ENCODE results near the gene CEP57L1. TPM values are rescaled to one million over a fixed set of nuclear protein-coding genes. Genes with fewer than 3 reads are reported as not detected.

Gene CEP57L1
- total and polyA plus RNA-seq, 10 of the 15 experiments (the other 5 are each of a cell fraction or from before 2014, with no cell fraction given): 12.7 to 30.5 (median 21.9) TPM

DNA sequence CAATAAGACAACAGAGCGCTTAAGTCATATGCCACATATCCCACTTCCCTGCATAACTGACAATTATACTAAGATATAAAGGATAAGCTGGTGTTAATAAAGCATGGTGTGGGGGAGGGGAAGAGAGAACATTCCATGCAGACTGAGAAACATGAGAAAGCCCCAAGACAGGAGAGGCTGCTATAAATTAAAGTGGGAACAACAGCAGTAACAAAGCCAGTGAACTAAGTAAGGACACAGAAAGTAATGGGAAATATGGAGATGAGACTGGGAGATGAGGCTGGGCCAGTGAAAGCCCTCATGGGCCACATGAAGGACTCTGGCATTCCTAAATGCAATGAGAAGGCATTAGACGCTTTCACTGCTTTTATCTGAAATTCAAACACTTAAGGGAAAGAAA lies 42.0 kb upstream of the CEP57L1 start:
- ChIA-PET SMC1A (ENCODE audit: uncharacterized antibody, unreplicated experiment) (interaction anchor here (1.4 to 2.0 kb wide), 2 partner anchors 14 to 17 kb away, joined by 4 read pairs; no protein-coding TSS in a partner anchor), POLR2A (no interaction called here), CTCF (interaction anchor here (1.2 kb wide), 1 partner anchor 26 kb away, joined by 3 read pairs; no protein-coding TSS in a partner anchor), RAD21 (ENCODE audit: unreplicated experiment) (no interaction called here)
- H4K20me1 ChIP-seq (ENCODE audit: control insufficient read depth, insufficient read depth): no peaks in the 10 kb centered on the region
- no peaks in the 10 kb centered on the region; a peak in 1 of 4 replicates for H3K27me3 ChIP-seq (replicated peaks in 1 of 2; ENCODE audit: control insufficient read depth in 2 of 2, insufficient read depth in 2 of 2, low read length in 1 of 2)
- no peak for DNase-seq (ENCODE audit: low read depth, low spot score)
- no peak overlapping the region for H3K4me3 ChIP-seq
- no peaks in the 10 kb centered on the region for H3K9me3 ChIP-seq (replicated peaks; ENCODE audit: control insufficient read depth, insufficient read depth, low read length)
- no TSS peak for BruUV-seq (replicated peaks)
- intact Hi-C loops (cut with micrococcal nuclease; ENCODE audit: unreplicated experiment): no loop called here
- no peak overlapping the region for H2AFZ ChIP-seq (ENCODE audit: control insufficient read depth, low read depth, low read length)
- no peak overlapping the region for H3K4me2 ChIP-seq (ENCODE audit: control insufficient read depth, insufficient read depth)
- no peak for FAIRE-seq
- no peaks in the 10 kb centered on the region for H3K36me3 ChIP-seq (ENCODE audit: control insufficient read depth in 2 of 2, insufficient read depth in 2 of 2, low read length in 1 of 2)
- TF ChIP-seq MYC (IDR thresholded peaks at IDR 0.05; ENCODE audit: insufficient read depth, insufficient read length, insufficient replicate concordance, low read length, severe bottlenecking): no peak
- H3K4me1 ChIP-seq (ENCODE audit: control insufficient read depth, insufficient read depth, low read length): peaks cover 14% of the 10 kb centered on the region
- H3K27ac ChIP-seq (ENCODE audit: control insufficient read depth, insufficient read depth): no peak overlapping the region
- no peak for ATAC-seq
- 81% methylated on average over 2 of the region's 2 CpGs for WGBS (ENCODE audit: insufficient coverage, insufficient replicate concordance, low lambda C conversion rate, missing lambda C conversion rate)
- in situ Hi-C loops (cut with MboI): no loop called here
- no peak overlapping the region for H3K9ac ChIP-seq (ENCODE audit: control insufficient read depth, insufficient read depth, low read length)
- no peaks in the 10 kb centered on the region for H3K79me2 ChIP-seq (ENCODE audit: control insufficient read depth, insufficient read depth, low read length)

DNA sequence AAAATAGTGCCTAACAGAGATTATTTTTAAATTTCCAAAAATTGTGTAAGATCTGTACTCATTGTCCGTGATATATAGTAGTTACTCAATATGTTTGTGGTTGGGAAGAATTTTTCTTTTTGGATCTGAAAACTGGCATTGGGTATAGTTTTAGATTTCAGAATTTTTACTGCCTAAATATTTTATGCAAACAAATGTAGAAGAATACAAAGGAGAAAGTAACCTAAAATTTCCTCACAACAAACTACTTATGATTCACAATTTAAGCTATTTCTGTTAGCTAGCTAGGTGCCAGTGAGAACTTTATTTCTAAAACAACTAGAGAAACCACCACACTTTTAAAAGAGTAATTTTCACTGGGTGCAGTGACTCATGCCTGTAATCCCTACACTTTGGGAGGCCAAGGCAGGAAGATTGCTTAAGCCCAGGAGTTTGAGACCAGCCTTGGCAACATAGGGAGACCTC lies 39.5 kb upstream of the CEP57L1 start:
- intact Hi-C loops (cut with micrococcal nuclease; ENCODE audit: unreplicated experiment): no loop called here
- TF ChIP-seq TAF1 (IDR thresholded peaks at IDR 0.05; ENCODE audit: borderline replicate concordance, low read depth, low read length) (no peak), FOXM1 (IDR thresholded peaks at IDR 0.05; ENCODE audit: low read depth, low read length) (no peak), BRCA1 (IDR thresholded peaks at IDR 0.05; ENCODE audit: low read depth, low read length) (no peak), ZNF207 (IDR thresholded peaks at IDR 0.05; ENCODE audit: borderline replicate concordance) (no peak), NFXL1 (IDR thresholded peaks at IDR 0.05; ENCODE audit: borderline replicate concordance) (no peak), POU2F2 (IDR thresholded peaks at IDR 0.05; ENCODE audit: borderline replicate concordance, low read depth, low read length) (no peak)
- TF ChIP-seq, protein P1, sequence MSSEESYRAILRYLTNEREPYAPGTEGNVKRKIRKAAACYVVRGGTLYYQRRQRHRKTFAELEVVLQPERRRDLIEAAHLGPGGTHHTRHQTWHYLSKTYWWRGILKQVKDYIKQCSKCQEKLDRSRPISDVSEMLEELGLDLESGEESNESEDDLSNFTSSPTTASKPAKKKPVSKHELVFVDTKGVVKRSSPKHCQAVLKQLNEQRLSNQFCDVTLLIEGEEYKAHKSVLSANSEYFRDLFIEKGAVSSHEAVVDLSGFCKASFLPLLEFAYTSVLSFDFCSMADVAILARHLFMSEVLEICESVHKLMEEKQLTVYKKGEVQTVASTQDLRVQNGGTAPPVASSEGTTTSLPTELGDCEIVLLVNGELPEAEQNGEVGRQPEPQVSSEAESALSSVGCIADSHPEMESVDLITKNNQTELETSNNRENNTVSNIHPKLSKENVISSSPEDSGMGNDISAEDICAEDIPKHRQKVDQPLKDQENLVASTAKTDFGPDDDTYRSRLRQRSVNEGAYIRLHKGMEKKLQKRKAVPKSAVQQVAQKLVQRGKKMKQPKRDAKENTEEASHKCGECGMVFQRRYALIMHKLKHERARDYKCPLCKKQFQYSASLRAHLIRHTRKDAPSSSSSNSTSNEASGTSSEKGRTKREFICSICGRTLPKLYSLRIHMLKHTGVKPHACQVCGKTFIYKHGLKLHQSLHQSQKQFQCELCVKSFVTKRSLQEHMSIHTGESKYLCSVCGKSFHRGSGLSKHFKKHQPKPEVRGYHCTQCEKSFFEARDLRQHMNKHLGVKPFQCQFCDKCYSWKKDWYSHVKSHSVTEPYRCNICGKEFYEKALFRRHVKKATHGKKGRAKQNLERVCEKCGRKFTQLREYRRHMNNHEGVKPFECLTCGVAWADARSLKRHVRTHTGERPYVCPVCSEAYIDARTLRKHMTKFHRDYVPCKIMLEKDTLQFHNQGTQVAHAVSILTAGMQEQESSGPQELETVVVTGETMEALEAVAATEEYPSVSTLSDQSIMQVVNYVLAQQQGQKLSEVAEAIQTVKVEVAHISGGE (CRISPR knock-in tag; IDR thresholded peaks at IDR 0.05): no peak
- TF ChIP-seq, protein P2, sequence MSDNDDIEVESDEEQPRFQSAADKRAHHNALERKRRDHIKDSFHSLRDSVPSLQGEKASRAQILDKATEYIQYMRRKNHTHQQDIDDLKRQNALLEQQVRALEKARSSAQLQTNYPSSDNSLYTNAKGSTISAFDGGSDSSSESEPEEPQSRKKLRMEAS (IDR thresholded peaks at IDR 0.05; ENCODE audit: low read depth, low read length): no peak

More for the DNA sequence above, 39.5 kb upstream of the CEP57L1 start:
- Histone ChIP-seq H4K20me1 (ENCODE audit: control insufficient read depth, insufficient read depth) (no peaks in the 10 kb centered on the region), H3K4me3 (no peak overlapping the region), H3K4me1 (ENCODE audit: control insufficient read depth, insufficient read depth, low read length) (peaks cover 14% of the 10 kb centered on the region), H2AFZ (ENCODE audit: control insufficient read depth, low read depth, low read length) (no peak overlapping the region), H3K27me3 (replicated peaks in 1 of 2; ENCODE audit: control insufficient read depth in 2 of 2, insufficient read depth in 2 of 2, low read length in 1 of 2) (no peaks in the 10 kb centered on the region; a peak in 1 of 4 replicates), H3K9me3 (replicated peaks; ENCODE audit: control insufficient read depth, insufficient read depth, low read length) (no peaks in the 10 kb centered on the region), H3K36me3 (ENCODE audit: control insufficient read depth in 2 of 2, insufficient read depth in 2 of 2, low read length in 1 of 2) (no peaks in the 10 kb centered on the region), H3K9ac (ENCODE audit: control insufficient read depth, insufficient read depth, low read length) (no peak overlapping the region), H3K27ac (ENCODE audit: control insufficient read depth, insufficient read depth) (no peak overlapping the region), H3K4me2 (ENCODE audit: control insufficient read depth, insufficient read depth) (no peak overlapping the region), H3K79me2 (ENCODE audit: control insufficient read depth, insufficient read depth, low read length) (no peaks in the 10 kb centered on the region)
- ChIA-PET CTCF (interaction anchor here (0.8 kb wide), 1 partner anchor 26 kb away, joined by 3 read pairs; no protein-coding TSS in a partner anchor), POLR2A (no interaction called here), SMC1A (ENCODE audit: uncharacterized antibody, unreplicated experiment) (no interaction called here), RAD21 (ENCODE audit: unreplicated experiment) (no interaction called here)
- 85% methylated on average over 1 of the region's 1 CpG for WGBS (ENCODE audit: insufficient coverage, insufficient replicate concordance, low lambda C conversion rate, missing lambda C conversion rate)
- no TSS peak for BruUV-seq (replicated peaks)
- in situ Hi-C loops (cut with MboI): no loop called here
- FAIRE-seq (no peak), DNase-seq (ENCODE audit: low read depth, low spot score) (no peak), ATAC-seq (no peak)
